Measurements from ENCODE around the gene MUC5AC.
"Not testable (repeated sequence)": the region's sequence is repeated elsewhere in the genome, so short reads cannot be mapped to it uniquely, and the experiment has no call there.

Gene MUC5AC

DNA sequence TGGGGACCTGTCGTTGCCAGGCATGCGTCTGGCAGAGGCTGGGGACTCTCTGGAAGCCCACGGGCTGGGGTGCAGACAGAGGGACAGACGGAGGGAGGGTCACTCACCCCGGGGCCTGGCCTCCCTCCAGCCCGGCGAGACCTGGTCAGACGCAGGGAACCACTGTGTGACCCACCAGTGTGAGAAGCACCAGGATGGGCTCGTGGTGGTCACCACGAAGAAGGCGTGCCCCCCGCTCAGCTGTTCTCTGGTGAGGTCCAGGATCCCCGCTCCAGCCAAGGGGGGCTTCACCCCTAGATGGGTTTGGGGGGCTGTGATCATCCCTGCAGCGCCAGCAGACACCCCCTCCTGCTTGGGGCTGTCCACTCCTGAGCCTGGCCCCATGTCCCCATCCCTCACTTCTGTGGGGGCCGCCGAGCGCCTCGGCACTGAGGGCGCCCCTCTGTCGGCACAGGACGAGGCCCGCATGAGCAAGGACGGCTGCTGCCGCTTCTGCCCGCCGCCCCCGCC, 41.5 kb downstream of the MUC5AC start:
- DNase-seq: no peak

DNA sequence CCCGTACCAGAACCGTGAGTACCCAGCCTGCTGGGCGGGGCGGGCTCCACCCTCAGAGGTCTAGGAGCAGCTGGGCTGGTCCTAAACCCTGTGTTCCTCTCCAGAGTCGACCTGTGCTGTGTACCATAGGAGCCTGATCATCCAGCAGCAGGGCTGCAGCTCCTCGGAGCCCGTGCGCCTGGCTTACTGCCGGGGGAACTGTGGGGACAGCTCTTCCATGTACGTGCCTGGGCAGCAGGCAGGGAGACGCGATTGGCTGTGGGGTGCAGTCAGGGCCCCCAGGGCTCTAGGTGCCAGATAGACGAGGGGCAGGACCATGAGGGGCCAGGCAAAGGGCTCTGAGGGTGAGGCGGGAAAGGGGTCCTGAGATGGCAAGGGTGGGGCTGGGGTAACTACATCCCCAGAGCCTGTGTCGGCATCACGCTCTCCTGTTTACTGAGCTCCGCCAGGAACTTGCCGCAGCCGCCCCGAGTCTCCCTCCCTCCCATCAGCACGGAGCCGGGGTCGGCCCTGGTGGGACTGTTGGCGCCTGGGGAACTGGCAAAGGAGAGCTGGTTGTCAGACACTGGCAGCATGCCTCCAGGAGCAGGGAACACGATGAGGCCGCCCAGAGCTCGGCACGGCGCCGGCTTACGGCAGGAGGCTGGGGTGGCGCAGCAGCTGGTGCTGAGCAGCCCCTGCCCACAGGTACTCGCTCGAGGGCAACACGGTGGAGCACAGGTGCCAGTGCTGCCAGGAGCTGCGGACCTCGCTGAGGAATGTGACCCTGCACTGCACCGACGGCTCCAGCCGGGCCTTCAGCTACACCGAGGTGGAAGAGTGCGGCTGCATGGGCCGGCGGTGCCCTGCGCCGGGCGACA, 42.2 kb downstream of the MUC5AC start:
- DNase-seq: peak; percentile 21

DNA sequence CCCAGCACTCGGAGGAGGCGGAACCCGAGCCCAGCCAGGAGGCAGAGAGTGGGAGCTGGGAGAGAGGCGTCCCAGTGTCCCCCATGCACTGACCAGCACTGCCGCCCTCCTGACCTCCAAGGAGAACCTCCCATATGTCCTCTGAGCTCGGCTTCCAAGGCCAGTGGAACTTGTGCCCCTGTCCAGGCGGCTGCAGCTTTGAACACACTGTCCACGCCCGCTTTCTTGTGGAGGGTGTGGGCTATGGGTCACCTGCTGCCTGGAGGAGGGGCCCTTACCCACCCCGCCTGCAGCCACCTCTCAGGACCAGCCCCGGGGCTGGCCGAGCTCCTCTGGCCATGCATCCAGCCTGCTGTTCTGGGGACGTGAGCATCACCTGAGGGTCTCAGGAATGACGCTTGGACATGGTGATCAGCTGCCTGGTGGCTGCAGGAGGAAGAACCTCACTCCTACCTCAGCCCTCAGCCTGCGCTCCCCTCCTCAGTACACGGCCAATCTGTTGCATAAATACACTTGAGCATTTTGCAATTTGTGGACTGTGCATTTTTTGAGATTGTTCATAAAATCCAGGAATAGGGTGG, 42.9 kb downstream of the MUC5AC start:
- no peak for DNase-seq

DNA sequence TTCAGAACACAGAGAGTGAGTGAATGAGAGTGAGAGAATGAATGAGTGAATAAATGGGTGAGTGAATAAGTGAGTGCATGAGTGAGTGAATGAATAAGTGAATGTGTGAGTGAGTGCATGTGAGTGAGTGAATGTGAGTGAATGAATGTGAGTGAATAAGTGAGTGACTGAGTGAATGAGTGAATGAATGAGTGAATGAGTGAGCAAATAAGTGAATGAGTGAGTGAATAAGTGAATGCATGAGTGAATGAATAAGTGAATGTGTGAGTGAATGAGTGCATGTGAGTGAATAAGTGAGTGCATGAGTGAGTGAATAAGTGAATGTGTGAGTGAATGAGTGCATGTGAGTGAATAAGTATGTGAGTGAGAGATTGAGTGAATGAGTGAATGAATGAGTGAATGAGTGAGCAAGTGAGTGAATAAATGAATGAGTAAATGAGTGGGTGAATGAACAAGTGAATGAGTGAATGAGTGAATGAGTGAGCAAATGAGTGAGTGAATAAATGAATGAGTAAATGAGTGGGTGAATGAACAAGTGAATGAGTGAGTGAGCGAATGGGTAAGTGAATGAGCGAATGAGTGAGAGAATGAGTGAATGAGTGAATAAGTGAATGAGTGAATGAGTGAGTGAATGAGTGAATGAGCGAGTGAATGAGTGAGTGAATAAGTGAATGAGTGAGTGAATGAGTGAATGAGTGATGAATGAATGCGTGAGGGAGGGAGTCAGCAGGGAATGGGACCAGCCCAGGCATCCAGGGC, 43.8 kb downstream of the MUC5AC start:
- no peak for DNase-seq

DNA sequence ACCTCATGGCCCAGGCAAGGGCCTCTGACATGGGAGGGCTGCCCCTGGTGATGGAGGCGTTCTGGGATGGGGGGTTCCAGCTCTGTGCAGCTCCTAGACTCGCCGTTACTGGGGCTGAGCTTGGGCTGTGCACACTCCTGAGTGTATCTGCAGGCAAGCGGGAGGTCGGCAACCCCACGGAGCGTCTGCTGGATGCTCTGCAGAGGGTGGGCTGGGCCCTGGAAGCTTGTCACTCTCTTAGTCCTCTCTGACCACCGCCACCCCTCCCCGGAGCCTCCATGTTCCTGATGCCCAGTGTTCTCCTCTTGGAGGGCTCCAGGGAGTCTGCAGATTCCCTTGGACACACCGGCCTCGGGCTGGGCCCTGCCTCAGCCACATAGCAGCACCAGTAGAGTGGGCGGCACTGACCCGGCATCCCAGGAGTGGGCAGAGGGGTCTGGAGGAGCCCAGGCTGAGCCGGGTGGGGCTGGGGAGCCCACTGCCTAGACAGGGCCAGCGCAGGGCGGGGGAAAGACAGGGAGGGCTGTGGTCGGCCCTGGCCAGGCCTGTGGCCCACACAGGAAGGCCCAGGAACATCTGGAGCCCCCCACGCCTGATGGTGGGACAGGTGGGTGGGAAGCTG, 44.5 kb downstream of the MUC5AC start:
- DNase-seq: no peak

DNA sequence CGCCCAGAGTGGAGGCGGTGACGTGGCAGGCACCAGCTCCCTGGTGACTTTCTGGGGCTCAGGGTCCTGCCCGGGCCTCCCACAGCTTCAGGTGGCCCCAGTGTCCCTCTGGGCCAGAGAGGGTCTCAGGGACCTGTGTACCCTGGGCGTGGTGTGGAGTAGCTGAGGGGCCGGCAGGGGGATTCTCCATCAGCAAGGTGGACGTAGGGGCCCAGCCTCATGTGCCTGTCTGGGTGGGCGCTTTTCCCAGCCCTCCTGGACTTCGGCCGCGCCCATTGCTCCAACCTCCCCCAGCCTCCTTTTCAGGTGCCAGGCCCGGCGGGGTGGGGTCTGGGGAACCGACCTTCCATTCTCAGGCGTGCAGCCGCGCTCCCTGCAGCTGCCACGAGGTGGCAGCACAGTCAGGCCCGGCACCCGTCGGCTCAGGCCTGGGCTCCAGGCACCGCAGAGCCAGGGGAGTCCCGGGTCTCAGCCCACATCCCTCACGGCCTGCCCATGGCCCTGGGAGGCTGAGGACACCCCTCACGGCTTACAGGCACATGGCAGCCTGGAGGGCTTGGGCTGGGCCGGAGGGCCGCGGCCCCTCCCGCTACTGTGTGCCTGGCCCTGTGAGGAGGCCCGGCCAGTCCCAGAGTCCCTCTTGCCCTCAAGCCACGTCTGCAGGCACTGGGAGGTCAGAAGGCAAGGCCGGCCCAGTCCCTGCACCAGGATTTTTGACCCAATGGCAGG, 45.2 kb downstream of the MUC5AC start:
- no peak for DNase-seq

DNA sequence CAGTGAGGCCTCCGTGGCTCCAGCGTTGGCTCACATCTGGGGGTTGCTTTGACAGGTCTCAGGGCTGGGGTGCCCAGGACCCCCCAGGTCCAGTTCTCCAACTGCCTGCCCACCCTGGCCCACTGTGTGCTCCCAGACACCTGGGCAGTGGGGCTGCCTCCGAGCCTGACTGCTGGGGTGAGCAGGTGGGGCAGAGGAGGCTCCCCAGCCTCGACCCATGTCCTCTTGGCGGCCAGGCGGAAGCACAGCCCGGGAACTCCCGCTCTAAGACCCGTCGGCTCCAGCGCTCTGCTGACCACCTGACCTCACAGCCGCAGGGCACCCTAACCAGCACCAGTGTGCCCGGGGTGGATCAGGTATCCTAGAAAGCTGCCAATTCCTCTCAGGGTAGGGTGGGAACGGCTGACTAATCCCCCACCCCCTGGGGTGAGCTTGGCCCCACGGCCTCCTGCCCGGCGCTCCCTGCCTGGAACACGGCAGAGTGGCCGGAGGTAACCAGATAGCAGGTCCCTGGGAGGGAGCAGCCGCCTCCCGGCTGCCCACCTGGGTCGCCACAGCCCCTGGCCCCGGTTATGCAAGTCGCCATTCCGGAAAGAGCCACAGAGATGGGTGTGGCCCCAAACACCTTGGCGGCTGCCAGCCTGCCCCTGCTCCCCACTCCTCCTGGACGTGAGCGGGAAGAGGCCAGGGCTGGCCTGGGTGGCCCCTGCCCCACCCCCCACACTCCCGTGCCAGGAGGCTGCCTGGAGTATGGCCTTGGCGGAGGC, 45.9 kb downstream of the MUC5AC start:
- no peak for DNase-seq

DNA sequence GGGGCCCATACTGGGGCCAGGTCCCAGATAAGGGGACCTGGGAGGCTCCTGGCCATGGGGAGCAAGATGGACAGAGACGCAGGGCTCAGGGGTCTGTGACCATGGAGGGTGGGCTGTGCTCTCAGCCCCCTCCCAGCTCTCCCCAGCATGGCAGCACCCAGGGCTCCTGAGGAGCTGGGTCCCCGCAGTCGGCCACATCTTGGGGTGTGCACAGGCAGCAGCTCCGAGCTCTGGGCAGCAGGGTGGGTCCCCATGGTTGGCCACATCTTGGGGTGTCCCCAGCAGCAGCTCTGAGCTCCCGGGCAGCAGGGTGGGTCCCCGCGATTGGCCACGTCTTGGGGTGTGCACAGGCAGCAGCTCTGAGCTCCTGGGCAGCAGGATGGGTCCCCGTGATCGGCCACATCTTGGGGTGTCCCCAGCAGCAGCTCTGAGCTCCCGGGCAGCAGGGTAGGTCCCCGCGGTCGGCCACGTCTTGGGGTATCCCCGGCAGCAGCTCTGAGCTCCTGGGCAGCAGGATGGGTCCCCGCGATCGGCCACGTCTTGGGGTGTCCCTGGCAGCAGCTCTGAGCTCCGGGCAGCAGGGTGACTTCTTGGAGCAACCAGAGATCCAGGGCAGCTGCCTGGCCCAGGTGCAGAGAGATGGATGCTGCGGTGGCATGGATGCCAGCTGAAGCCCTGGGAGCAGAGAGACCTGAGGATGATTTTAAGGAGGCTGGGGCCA, 46.8 kb downstream of the MUC5AC start:
- no peak for DNase-seq

DNA sequence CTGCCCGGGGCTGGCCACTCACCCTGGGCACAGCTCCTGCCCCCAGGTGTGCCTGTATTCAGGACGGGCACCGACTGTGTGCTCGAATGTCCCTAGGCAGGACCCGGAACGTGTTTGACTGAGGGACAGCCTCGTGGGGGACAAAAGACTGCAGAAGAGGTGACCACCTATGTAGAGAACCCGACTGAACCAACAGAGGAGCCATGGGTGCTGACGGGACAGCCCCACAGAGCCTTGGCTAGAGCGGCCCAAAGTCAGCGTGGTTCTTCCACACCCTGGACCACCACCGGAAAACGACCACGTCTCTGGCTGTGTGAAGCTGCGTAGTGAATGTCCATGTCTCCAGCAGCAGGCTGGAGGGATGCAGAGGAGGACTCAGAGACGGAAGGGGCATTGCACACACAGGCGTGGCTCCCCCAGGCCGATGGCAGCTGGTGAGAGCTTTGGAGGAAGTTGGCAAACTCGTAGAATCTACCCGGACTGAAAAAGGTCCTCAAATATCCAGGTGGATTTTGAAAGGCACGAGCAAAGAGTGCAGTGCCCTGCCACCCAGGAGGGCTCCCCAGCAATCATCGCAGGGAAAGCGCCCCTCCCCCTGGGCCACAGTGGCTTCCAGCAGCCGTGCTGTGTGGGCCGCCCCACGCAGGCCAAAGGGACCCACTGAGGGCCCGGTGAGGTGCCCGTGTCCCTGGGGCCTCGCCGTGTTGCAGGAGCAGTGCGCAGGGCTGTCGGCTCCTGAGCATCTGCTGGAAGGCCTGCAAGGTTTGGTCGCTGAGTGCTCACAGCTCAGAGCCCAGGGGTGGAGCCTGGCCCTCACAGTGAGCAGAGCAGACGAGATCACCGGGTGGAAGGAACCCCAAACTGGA, 47.6 kb downstream of the MUC5AC start:
- DNase-seq: no peak

DNA sequence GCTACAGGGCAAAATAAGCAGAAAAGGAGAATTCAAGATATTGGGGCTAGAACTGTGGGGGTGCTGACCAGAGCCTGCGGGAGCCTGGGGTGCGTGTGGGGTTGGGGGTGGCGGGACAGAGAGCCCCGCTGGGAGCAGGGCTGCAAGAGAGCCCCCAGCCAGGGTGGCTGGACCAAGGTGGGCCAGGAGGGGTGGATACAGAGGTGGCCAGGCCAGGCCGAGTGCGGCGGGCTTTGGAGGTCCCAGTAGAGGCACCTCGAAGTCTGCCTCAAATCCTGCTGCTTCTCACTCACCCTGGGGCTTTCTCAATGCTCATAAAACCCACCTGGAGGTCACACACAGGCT, 48.2 kb downstream of the MUC5AC start:
- no peak for DNase-seq

DNA sequence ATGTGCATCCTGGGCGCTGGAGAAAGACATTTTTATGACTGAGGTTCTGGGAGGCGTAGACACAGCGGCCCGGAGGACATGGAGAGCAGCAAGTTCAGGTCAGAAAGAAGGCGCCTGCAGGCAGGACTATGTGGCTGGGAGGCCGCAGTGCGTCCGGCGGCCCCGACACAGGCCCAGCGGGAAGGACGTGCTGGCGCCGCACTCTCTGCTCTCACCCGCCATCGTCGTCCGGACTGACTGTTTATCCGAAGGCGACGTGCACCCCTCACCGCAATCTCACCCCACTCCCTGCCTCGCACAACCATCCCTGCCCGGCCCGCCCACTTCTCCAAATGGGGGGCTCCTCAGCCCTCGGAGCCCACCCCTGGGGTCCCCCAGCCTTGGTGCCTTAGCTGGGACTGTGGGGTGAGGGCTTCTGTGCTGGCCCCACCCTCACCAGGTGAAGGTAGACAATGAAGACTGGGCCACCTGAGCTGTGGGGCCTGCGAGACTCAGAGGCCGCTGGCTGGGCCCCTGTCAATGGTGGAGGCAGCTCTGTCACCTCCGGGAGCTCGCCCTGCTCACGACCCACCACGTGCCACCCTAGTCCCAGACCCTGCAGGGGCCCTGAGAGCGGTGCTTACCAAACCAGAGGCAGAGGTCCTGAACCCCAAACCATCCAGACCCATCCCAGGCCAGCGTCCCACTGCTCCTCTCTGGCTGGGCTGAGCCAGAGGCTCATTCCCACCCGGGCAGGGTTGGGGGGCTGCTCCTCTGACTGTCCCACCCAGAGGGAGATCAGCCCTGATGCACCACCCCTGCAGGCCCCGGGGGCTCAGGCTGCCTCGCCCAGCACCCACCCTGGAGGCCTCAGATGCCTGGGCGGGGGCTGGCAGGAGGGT, 48.9 kb downstream of the MUC5AC start:
- DNase-seq: no peak

DNA sequence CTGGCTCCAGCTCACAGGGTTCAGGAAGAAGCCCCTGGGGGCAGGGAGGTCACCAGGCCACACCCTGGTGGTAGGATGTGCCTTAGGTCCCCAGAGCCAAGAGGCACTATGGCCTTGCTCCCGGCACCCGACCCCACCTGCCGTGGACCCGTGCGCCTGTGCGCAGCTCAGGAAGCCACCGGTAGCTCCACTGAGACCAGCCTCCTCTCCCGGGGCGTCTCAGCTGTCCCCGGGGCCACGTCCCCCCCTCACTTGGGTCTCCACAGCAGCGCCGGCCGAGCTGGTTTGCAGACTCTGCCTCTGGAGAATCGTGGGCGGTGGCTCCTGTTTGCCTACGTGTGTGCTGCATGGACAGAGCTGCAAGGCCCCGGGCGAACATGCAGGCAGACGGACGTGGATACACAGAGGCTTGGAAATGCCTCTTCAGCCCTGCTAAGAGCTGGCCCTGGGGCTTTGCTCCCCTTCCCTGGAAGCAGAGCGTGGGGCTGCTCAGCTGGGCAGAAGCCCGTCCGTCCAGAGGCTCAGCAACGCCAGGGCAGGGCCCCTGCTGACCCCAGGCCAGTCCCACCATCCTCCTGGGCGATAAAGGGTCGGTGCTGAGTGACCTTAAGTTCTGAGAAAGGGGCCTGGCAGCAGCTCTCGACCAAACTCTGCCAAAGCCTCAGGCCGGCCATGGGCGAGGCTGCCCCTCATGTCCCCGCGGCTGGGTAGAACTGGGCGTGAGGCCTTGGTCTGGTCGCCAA, 49.8 kb downstream of the MUC5AC start:
- no peak for DNase-seq

DNA sequence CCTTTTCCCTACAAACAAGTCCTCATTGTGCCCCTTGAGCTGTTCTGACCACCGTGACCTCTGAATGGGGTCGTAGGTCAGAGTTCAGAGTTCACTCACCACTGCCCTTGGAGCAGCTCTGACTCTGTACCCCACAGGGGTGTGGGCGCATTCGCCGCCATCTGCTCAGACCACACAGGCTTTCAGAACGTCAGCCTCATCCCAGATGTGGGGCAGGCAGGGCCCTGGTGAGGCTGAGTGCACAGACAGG, 50.3 kb downstream of the MUC5AC start:
- DNase-seq: no peak

DNA sequence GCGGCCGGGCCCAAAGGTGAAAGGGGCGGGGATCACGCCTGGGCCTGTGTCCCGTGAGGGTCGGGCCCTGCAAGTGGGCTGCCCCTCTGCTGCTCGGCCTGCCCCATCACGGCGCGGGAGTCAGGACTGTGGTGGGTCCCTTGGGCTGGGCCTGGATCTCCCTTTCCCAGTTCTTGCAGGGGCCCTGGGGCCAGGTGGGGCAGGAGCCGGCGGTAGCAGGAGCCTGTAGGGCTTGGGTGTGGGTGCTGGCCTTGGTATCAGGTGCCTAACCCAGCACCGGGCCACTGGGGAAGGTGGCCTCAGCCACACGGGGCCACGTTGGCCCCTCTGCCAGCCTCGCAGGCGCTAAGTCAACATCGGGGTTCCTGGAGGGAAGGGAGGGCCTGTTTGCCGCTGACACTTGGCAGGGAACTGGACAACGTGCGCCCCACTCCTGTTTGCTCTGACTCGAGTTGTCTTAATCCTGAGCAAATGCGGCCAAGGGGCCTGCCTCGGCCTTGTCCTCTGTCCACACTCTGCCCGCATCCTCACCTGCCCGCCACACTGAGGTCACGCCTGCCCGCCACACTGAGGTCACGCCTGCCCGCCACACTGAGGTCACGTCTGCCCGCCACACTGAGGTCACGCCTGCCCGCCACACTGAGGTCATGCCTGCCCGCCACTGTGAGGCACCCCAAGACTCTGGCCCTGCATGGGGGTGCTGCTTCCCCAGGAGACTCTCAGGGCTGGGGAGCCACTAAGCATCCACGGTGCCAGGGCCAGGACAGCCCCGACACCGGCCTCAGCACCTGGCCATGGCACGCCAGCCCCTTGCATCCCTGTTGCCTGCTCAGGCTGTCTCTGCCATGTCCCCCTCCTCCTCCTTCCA, 50.9 kb downstream of the MUC5AC start:
- no peak for DNase-seq

DNA sequence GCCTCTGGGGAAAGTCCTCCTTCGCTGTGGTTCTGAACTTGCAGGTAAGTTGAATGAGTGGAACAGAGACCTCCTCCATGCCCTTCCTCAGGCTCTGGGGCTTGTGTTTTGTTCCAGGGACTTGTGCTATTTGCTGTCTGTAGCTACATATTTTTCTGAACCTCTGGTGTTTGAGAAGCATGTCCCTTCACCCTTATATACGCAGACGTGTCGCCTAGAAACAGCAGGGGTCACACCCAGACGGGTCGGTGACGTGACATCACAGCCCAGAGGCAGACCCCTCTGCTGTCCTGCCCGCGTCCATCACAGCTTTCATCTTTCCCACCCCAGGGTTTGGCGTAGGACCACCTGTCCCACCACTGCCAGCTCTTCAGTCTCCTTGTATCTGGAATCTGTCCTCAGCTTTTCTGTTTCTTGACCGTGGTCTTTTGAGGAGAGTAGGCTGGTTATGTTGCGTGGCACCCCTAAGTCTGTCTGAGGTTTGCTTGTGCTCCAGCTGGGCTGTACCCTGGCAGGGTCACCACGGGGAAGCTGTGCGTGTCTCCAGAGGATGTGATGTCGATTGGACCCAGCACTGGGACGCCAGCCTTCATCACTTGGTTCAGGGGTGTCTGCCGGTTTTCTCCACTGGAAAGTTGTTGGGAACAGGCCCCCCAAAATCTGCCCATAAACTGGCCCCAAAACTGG, 51.8 kb downstream of the MUC5AC start:
- no peak for DNase-seq

DNA sequence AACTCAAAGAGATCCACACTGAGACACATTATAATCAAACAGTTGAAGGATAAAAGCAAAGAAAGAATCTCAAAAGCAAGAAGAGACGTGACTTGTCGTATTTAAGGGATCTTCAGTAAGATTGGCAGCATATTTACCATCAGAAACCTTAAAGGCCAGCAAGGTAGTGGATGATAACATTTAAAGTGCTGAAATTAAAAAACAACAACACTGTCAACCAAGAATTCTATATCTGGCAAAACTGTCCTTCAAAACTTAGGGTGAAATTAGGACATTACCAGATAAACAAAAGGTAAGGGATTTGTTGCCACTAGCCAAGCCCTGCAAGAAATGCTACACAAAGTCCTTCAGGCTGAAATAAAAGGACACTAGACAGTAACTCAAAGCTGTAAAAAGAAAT, 54.1 kb downstream of the MUC5AC start:
- DNase-seq: no peak

DNA sequence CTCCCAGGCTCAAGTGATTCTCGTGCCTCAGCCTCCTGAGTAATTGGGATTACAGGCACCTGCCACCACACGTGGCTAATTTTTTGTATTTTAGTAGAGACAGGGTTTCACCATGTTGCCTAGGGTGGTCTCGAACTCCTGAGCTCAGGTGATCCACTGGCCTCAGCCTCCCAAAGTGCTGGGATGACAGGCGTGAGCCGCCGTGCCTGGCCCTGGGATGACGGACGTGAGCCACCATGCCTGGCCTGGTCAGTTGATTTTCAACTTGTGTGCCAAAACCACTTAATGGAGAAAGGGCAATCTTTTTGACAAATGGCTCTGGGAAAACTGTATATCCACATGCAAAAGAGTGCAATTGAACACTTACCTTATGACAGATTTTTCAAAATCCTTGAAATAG, 58.1 kb downstream of the MUC5AC start:
- DNase-seq: not testable (repeated sequence)

All from DMS79 (cell line).